SK-N-MC (cell line): Measurements from ENCODE around the gene FOXN4.

Experiments
- EZH2 ChIP-seq: fragments of 200-600 bp; sonication (generic); IDR thresholded peaks from one replicate; pipeline ENCODE4 v1.6.1; 2017; ENCODE audit warnings: antibody characterized with exemption
- FOXP2 ChIP-seq: optimal IDR thresholded peaks from 2 replicates; pipeline ENCODE3; 2011; ENCODE audit warnings: mild to moderate bottlenecking, moderate library complexity; ENCODE audit not compliant: insufficient read depth; ENCODE audit errors: extremely low read length, control extremely low read depth

DNA sequence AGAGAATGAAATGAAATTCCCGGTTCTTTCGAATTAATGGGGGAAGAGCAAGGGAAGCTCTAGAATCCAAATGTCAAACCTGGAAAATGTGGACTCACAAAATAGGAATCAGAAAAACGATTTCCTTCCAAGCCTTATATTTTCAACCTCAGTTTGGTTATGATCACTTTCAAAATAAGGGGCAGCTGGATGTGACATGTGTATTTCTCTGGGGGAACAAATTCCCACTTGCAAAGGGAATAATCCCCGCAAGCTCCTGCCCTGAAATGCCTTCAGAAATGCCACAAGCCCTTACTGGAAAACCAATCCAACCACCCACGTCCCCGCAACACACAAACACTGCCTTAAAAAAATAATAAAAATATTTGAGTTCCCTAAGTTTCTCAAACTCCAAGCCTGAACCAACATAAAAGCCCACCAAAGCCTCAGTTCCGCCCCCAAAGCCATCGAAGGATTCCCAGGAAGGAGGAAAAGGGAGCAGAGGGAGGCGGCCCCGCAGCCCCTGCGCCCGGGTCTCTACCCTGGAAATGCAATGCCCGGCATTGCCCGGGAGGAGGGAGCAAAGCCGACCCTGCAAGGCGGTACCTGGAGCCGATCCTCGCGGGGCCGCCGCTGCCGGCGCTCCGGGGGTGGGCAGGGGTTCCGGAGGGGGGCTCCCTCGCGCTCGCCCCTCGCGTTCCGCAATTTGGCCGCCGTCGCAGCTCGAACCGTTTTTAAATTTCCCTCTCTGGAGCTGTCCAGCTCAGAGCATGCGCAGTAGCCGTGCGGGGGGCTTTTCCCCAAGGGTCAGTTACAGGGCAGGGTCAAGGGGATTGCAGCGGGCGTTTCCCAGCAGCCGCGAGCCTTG lies at the start of gene FOXN4:
- TF ChIP-seq EZH2 = no peak
- TF ChIP-seq FOXP2 = no peak
